Colonic mucosa (tissue), 4 donors: ENCODE data around the gene WDR7. TPM values are rescaled to one million over a fixed set of nuclear protein-coding genes. Genes with fewer than 3 reads are reported as not detected.

Experiments used
- DNase-seq: peaks from one replicate; pipeline ENCODE4 v3.0.0-alpha.2; 2020
- H3K27ac ChIP-seq: fragments of 200-600 bp; one replicate; pipeline ENCODE4 v1.8.0; 2021
- H3K27me3 ChIP-seq: fragments of 200-600 bp; one replicate; pipeline ENCODE4 v1.8.0; 2021
- H3K36me3 ChIP-seq: fragments of 200-600 bp; one replicate; pipeline ENCODE4 v1.8.0; 2021
- H3K4me1 ChIP-seq: fragments of 200-600 bp; one replicate; pipeline ENCODE4 v1.8.0; 2021; ENCODE audit warnings: mild to moderate bottlenecking
- H3K4me3 ChIP-seq: fragments of 200-600 bp; one replicate; pipeline ENCODE4 v1.8.0; 2021
- H3K9ac ChIP-seq, 2 donors: one replicate each; pipeline ENCODE4 v1.7.0; 2013; ENCODE audit warnings: control low read depth in 2 of 2, low read depth in 2 of 2, low read length in 2 of 2
- H3K9me3 ChIP-seq: fragments of 200-600 bp; one replicate; pipeline ENCODE4 v1.8.0; 2021
- CTCF ChIP-seq: fragments of 200-600 bp; IDR thresholded peaks from one replicate; pipeline ENCODE4 v1.8.0; 2022; ENCODE audit warnings: antibody characterized with exemption, mild to moderate bottlenecking
- intact Hi-C: fragments of 100-400 bp; cut with DNase I; formaldehyde crosslinking; loops from one replicate; pipeline ENCODE4 v1.14.1; 2022
- total RNA-seq, 2 donors: library from RNA; stranded (reverse); fragmentation: NEBNext Ultra II Directional in 1 of 2; extraction: Animal tissue kit (Norgen Biotek cat#: 25700) in 1 of 2; gene quantifications; one replicate each; pipeline ENCODE4 v1.2.1, GENCODE V29; 2021
- donor health status: healthy.
- donor health status: DM: no; HTN: no; CAD: no.
- donor health status: DM: no; HTN: no; CAD: no.

Gene WDR7
- total RNA-seq, 2 donors from 2014 or later, result 16.8 to 21.2 TPM

DNA sequence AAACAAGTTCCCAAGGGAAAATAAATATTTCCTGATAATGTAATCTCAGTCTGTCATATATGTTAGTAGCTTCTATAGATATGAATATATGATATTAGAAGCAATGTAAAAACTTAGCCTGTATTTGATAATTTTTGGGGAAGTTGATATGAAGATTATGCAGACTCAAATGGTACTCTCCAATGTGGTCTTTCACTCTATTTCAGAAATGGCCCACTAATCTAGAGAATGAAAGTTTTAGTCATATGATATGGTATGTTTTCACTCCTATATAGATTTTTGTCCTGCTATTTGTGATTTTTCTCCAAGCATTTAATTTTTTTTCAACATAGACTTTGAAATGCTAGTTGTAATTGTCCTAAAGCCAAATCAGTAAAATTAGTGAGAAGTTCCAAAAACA is 259.1 kb downstream of the WDR7 start:
- Histone ChIP-seq H3K4me3 (no peak overlapping the region), H3K36me3 (no peaks in the 10 kb centered on the region), H3K27me3 (no peaks in the 10 kb centered on the region), H3K9ac (no peak overlapping the region), H3K4me1 (no peaks in the 10 kb centered on the region), H3K9me3 (no peaks in the 10 kb centered on the region), H3K27ac (no peak overlapping the region)
- DNase-seq, result no peak
- TF ChIP-seq CTCF, result no peak
- intact Hi-C loops, result no loop called here

- no peak overlapping the region for H3K27ac ChIP-seq
- DNase-seq, result no peak
- no peaks in the 10 kb centered on the region for H3K36me3 ChIP-seq
- no peaks in the 10 kb centered on the region for H3K9me3 ChIP-seq
- intact Hi-C loops, result no loop called here
- no peak overlapping the region for H3K4me3 ChIP-seq
- TF ChIP-seq CTCF, result no peak
- no peak overlapping the region for H3K9ac ChIP-seq
- no peaks in the 10 kb centered on the region for H3K4me1 ChIP-seq
- no peaks in the 10 kb centered on the region for H3K27me3 ChIP-seq
Observed at GRCh38 chr18:56910967-56911366, 259.8 kb downstream of the WDR7 start.

DNA sequence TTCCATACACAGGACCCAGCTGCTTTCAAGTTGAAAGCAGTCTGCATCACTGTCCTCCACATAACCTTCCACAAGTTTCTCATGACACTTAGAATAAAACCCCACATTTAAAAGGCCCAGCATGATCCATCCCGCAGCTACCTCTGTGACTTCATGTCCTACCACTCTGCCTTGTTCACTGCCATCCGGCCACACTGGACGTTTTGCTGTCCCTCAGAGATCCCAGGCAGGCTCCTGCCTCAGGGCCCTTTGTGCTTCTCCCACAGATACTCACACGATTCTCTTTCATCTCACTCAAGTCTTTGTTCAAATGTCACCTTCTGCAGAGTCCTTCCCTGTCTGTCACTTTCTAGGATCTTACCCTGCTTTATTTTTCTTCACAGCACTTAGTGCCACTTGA is 262.8 kb downstream of the WDR7 start:
- DNase-seq, result no peak
- H3K27me3 ChIP-seq, result no peaks in the 10 kb centered on the region
- no peak overlapping the region for H3K4me3 ChIP-seq
- no peak overlapping the region for H3K27ac ChIP-seq
- no peaks in the 10 kb centered on the region for H3K36me3 ChIP-seq
- no peak overlapping the region for H3K9ac ChIP-seq
- no peak for TF ChIP-seq CTCF
- intact Hi-C loops, result no loop called here
- no peaks in the 10 kb centered on the region for H3K4me1 ChIP-seq
- H3K9me3 ChIP-seq, result no peaks in the 10 kb centered on the region

DNA sequence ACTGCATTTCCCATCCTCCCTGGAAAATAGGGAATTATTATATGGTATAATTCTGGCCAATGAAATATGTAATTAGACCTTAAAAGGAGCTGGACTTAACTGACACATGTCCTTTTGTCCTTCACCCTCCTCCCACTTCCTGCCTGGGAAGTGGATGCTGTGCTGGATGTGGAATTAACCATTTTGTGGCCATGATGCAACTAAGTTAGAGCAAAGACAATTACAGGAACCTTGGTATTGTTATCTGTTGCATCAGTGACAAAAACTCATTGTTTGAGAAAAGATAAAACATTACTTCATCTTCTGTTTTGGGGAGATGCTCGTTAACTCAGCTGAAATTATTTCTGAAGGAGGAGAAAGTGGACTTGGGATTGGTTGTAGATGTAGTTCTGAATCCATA is 268.0 kb downstream of the WDR7 start:
- Histone ChIP-seq H3K36me3 (no peaks in the 10 kb centered on the region), H3K9ac (no peak overlapping the region), H3K27ac (no peak overlapping the region), H3K4me3 (no peak overlapping the region), H3K9me3 (no peaks in the 10 kb centered on the region), H3K4me1 (no peaks in the 10 kb centered on the region), H3K27me3 (no peaks in the 10 kb centered on the region)
- TF ChIP-seq CTCF, result no peak
- intact Hi-C loops, result no loop called here
- DNase-seq, result no peak

DNA sequence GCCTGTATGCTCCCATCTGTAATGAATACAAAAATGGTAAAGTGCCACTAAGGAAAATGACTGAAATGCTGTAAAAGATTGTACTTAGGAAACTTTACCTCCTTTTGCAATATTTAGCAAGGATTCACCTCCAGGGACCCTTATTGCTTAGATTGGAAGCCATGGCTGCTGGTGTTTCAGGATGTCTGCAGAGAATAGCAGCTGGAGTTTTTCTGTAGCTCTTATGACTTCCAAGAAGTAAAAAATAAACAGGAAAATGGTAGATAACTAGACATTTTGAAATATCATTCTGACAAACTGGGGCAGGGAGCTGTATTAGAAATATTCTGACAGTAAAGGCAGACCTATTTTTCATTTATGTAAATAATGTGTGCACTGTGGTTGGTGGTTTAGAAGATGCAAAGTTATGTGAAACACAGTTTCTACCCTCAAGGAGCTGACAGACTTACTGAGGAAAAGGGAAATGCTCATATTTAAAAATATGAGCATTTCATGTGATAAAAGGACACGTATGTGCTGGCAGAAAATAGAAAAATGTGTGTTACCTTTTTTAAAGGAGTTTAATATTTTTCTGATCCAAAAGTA is 270.8 kb downstream of the WDR7 start:
- H3K4me1 ChIP-seq, result no peaks in the 10 kb centered on the region
- TF ChIP-seq CTCF, result no peak
- H3K9me3 ChIP-seq, result no peaks in the 10 kb centered on the region
- no peaks in the 10 kb centered on the region for H3K36me3 ChIP-seq
- H3K27me3 ChIP-seq, result no peaks in the 10 kb centered on the region
- no peak overlapping the region for H3K9ac ChIP-seq
- DNase-seq, result no peak
- H3K27ac ChIP-seq, result no peak overlapping the region
- intact Hi-C loops, result no loop called here
- H3K4me3 ChIP-seq, result no peak overlapping the region
